SK-MEL-5 (cell line): Measurements from ENCODE around the gene OSBPL10. TPM values are rescaled to one million over a fixed set of nuclear protein-coding genes. Genes with fewer than 3 reads are reported as not detected.

Experiments
- DNase-seq: peaks from one replicate; pipeline ENCODE4 v3.0.0-alpha.2; 2016; ENCODE audit warnings: low read depth, low spot score
- in situ Hi-C: cut with HindIII; loops from 2 replicates; pipeline ENCODE4 v1.10.0; 2016; ENCODE audit warnings: low sequenced_read_pairs, high pct_unique_total_duplicates, low pct_unique_long_range_greater_than_20kb
- total RNA-seq: library from RNA; depleted of rRNA; stranded (reverse); fragments of >200 nt; shearing (Covaris generic); gene quantifications from 2 replicates; pipeline ENCODE4 v1.2.3, GENCODE V29; 2014; rRNA removed

Gene OSBPL10
- total RNA-seq, 1 experiment from 2014 or later, result 28.6 TPM

DNA sequence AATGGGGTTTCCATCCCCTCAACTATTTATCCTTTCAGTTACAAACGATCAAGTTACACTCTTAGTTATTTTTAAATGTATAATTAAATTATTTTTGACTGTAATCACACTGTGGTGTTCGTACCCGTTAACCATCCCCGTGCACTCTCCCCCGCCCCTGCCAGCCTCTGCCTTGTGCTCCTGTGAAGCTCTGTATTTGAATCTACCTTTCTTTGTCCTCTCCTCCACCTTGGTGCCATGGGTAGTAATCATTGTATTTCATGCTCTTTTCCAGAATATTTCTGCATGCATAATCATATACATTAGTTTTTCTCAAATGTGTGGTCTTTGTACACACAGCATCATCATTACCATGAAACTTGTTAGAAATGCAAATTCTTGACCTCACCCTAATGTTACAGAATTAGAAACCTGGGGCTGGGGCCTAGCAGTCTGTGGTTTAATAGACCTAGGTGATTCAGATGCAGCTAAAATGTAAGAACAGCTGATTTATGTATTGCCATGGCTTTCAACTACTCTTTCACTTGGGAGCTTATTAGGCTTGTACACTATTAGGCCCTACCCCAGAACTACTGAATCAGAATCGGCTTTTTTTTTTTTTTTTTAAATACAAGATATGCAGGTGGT is 356.9 kb downstream of the OSBPL10 start:
- in situ Hi-C loops, result no loop called here
- no peak for DNase-seq

DNA sequence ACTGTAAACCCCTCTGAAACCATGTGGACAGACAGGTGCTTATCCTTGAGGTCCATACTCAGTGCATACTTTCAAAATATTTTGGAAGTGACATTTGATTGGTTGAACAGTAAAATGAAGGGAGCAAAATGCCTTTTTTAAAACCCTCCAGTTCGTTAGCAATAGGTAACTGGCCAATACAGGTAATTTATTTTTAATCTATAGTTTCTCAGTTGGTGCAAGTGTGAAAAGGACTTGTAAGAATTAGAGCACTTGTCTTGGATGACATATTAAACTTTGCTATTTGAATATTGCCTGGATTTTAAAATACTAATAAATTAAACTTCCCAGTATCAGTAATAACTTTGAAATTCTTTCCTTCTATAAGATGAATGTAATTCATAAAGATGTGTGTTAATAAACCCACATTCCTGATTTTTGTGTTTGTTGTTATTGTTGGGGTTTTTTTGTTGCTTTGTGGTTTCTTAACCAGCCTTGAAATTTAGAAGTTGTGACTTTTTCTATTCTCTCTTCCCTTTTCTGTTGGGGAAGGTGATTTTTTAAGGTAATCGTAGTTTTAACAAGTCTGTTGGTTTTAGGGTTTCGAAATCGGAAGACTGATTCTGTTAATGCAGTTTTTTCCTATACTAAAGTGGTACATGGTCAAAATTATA is 358.3 kb downstream of the OSBPL10 start:
- in situ Hi-C loops, result no loop called here
- no peak for DNase-seq

DNA sequence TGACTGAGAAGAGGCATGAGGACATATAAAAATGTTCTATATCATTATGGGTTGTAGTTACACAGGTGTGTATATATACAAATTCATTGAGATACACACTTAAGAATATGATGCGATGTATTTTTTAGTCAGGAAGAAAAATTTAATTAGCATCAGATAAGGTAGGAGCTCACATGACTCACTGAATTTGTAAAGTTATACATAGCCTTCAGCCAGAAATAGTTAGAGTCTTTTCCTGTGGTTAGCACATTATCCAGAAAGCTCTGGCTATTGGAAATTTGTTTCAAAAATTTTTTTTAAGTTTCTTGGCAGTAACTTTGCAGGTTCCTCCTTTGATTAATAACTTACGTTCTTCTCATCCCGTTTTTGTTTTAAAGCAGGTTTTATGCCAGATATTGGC is 359.7 kb downstream of the OSBPL10 start:
- DNase-seq, result no peak
- in situ Hi-C loops, result no loop called here

DNA sequence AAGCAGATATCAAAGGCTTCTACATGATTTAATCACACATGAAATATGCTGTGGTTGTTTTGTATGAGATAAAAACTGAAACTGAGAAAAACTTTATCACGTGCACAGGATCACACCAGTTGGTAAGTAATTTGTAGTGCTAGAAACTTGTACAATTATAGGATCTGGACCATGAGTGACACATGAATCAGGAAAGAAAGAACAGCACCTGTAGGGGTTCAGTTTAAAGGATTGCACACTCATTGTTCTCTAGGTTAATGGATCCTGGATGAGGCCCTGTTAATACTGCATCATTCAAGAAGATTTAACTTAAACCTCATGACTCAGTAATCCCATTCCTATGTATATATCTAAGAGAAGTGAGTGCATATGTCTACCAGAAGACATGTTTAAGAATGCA is 360.4 kb downstream of the OSBPL10 start:
- no peak for DNase-seq
- in situ Hi-C loops, result no loop called here

DNA sequence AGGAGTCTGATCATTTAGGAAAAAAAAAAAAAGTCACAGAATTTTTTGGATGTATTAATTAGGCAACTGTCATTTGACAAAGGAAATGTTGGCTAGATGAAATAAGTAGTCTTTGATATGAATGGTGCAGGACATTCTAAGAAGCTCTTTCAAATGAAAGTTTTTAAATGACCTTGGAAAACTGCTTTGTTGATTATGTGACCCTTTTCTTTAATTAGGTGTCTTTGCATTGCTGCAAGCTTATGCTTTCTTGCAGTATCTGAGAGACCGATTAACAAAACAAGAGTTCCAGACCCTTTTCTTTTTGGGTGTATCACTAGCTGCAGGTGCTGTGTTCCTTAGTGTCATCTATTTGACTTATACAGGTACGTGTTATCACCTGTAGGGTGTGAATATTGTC is 364.4 kb downstream of the OSBPL10 start:
- DNase-seq, result no peak
- in situ Hi-C loops, result no loop called here

DNA sequence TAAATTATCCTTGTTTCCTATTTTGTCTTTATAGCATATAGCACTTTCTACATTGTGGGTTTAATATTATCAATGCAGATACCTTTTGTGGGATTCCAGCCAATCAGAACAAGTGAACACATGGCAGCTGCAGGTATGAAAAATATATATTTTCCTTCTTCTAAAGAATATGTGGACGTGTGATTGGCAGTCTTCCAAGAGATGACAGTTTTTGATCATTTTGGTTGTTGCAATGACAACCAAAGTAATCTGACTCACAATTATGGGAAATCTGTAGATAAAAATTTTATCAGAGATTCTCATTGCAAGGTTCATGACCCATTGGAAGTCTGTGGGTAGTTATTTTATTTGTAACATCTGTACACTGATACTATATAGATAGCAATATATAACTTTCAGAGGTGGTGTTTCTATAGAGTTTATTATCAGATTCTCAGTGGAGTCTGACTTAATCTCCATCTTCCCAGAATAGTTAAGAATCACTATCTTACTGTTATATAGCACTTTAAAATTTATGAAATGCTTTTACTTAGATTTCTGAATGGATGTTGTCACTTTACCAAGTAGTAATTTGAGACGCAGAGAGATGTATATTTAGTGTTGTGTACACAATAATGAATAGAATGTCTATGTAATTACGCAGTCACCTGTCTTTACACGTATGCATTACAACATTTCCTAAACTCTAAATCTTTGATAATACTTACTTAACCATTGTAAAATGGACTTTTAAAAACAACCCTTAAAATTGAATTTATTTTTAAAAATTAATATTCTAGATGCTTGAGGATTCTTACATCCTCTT is 365.8 kb downstream of the OSBPL10 start:
- in situ Hi-C loops, result no loop called here
- DNase-seq, result no peak

DNA sequence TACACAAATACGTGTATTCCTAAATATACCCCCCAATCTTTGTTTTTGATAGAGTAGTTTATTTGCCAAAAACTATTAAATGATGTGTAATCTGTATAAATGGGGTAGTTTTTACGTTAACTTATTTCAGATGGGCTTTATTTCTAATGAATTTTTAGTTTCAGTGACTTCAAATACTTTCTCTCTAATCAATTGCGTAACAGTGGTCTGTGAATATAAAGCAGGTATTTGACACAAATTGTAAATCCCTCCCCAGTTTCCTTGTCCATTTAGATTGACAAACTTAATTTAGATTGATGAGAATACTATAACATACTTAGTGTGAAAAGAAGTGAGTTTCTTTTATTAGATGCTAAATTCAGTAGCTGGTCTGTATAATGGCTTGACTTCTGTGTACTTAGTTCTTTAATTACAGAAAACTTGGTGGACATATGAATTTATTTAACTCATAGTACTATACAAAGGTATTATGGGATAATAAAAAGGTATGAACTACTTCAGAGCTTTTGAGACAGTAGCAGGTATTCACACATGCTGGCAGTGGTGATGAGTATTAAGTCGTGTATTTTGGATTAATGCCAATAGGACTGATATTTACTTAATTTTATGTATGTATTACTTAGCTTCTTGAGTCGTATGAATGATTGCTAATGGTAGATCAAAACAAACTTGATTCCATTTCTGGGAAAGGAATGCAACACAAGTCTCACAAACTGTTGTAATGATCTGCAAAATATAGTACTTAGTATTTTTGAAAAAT is 366.7 kb downstream of the OSBPL10 start:
- in situ Hi-C loops, result no loop called here
- no peak for DNase-seq

DNA sequence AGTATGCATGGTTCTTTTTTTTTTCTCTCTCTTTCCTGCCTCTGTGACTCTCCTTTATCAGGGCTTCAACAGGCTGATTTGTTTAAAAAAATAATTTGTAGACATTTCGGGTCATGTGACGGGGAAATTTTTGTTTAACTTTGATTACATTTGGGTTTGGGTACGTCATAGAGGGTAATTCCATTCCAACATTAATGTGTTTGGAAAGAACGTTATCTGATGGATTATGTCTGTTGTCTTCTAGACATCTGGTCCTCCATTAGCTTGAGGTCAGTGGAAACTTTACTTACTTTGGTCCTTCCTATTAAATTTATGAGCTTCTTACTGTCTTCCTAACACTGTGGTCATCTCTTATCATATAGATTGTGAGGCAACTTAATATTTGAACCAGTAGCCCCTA is 367.4 kb downstream of the OSBPL10 start:
- in situ Hi-C loops, result no loop called here
- DNase-seq, result no peak

DNA sequence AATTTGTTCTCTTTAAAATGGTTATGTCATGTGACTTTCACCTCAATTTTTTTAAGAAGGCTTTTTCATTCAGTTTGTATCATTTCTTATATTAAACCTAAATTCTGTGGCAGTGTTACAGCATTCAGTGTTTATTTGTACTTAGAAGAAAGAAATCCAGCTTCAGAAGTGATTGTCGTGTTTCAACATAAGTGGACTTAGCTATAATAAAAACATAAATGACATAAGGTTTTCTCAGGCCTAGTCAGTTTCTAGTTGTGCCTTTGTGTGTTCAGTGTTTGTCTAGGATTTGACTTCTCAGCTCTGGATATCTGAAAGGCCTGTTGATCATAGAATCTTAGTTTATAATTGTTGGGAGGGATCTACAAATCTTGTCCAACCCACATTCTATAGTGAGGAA is 367.9 kb downstream of the OSBPL10 start:
- DNase-seq, result no peak
- in situ Hi-C loops, result no loop called here

Other genes with a start within 250 kb of the OSBPL10 start
- gene ZNF860, start 488 bp upstream of the OSBPL10 start, total RNA-seq, result 3.9 and 6.1 TPM in 2 replicates
- 30.3 and 30.4 TPM in 2 replicates for gene GPD1L, start 125.4 kb upstream of the OSBPL10 start, total RNA-seq